HEK293T (cell line): ENCODE results near the gene APCDD1.

ENCODE experiments used
- BHLHE40 ChIP-seq: fragments of 450-650 bp; IDR thresholded peaks from 2 replicates; pipeline ENCODE4 v1.6.1; 2016; ENCODE audit warnings: mild to moderate bottlenecking, moderate library complexity, borderline replicate concordance
- FOXA1 ChIP-seq: fragments of 450-650 bp; IDR thresholded peaks from 2 replicates; pipeline ENCODE4 v1.6.1; 2016; ENCODE audit warnings: mild to moderate bottlenecking
- SP1 ChIP-seq: fragments of 450-650 bp; IDR thresholded peaks from 2 replicates; pipeline ENCODE4 v1.6.1; 2017

GRCh38 chr18:10533111-10533510 lies 78.7 kb downstream of the APCDD1 start:
- no peak for TF ChIP-seq FOXA1
- no peak for TF ChIP-seq BHLHE40
- TF ChIP-seq SP1: no peak
